Measurements from ENCODE around the gene GRIK1.

The GRIK1 gene

DNA sequence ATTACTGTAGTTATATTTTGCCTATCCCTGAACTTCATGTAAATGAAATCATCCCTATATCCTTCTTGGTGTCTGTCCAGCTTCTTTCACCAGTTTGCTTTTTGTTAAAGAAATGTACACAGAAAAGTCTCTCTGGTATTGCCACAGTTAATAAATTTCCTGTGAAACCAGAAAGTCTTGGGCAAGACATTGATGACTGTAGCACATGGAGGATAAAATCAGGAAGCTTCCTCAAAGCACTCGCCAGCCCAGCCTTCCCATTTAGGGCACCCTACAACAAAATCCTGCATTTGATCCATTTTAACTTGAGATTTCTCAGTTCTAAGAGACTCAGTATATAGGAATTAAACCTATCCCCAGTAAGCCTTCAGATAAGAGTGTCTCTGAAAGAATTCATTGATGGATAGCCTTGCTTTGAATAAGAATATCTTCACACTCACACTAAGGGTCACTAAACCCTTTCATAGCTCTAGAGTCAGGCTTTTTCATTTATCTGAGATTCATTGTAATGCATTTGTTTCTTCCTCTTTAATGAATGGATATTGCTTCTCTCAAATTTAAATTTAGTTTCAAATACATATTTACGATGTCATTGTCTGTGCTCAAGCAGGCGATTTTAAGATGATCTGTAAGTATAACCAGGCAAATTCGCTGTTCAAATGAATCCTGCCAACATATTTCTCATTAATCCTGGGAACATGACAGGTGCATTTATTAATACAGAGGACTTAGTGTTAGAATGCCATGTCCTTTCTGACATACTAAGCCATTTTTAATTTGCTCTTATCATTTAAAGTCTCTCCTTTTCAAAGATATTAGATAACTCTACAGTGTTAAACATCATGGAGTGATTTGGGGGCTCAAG, 153.1 kb downstream of the GRIK1 start:
- Histone ChIP-seq H3K36me3 (ENCODE audit: insufficient read depth, low read length) (no peaks in the 10 kb centered on the region), H3K9ac (ENCODE audit: low read depth, low read length) (no peak overlapping the region), H3K4me1 (ENCODE audit: insufficient read depth, low read length) (no peaks in the 10 kb centered on the region), H3K9me3 (ENCODE audit: insufficient read depth, low read length, severe bottlenecking) (no peaks in the 10 kb centered on the region), H4K20me1 (ENCODE audit: insufficient read depth, low read length) (no peaks in the 10 kb centered on the region), H3K27me3 (ENCODE audit: insufficient read depth, low read length, poor library complexity) (no peaks in the 10 kb centered on the region), H3K27ac (ENCODE audit: low read length) (no peak overlapping the region), H3K4me3 (ENCODE audit: low read depth in 1 of 2, low read length in 2 of 2) (no peak overlapping the region), H3K79me2 (ENCODE audit: insufficient read depth, low read length) (no peaks in the 10 kb centered on the region), H3K4me2 (ENCODE audit: insufficient read depth, low read length) (no peak overlapping the region), H2AFZ (ENCODE audit: low read depth, low read length) (no peak overlapping the region)
- TF ChIP-seq, protein P1, sequence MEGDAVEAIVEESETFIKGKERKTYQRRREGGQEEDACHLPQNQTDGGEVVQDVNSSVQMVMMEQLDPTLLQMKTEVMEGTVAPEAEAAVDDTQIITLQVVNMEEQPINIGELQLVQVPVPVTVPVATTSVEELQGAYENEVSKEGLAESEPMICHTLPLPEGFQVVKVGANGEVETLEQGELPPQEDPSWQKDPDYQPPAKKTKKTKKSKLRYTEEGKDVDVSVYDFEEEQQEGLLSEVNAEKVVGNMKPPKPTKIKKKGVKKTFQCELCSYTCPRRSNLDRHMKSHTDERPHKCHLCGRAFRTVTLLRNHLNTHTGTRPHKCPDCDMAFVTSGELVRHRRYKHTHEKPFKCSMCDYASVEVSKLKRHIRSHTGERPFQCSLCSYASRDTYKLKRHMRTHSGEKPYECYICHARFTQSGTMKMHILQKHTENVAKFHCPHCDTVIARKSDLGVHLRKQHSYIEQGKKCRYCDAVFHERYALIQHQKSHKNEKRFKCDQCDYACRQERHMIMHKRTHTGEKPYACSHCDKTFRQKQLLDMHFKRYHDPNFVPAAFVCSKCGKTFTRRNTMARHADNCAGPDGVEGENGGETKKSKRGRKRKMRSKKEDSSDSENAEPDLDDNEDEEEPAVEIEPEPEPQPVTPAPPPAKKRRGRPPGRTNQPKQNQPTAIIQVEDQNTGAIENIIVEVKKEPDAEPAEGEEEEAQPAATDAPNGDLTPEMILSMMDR (IDR thresholded peaks at IDR 0.05; ENCODE audit: borderline replicate concordance, extremely low read depth, low read length, poor library complexity, severe bottlenecking), result no peak
- TF ChIP-seq EZH2 (IDR thresholded peaks at IDR 0.05; ENCODE audit: borderline replicate concordance, low read depth, low read length, severe bottlenecking), result no peak
- no peak for DNase-seq
- ATAC-seq (ENCODE audit: insufficient read depth, low read depth), result no peak

DNA sequence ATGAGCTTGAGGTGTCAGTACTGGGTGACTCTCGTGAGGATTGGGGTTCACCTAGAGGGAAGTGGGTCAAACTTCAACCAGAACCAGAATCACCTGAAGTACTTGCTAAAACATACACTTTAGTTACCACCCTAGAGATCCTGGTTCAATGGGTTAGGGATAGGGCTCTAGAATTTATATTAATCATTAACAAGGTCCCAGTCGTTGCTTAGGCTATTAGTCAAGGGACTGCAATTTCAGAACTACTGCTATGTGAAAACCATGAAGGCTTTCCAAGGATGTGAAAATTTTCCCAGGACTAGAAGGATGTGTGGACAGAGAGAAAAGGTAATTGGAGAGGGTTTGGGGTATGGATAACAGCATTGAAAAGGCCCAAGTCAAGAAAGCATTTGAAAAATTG, 162.6 kb downstream of the GRIK1 start:
- no peak for DNase-seq
- H3K36me3 ChIP-seq (ENCODE audit: insufficient read depth, low read length), result no peaks in the 10 kb centered on the region
- H3K79me2 ChIP-seq (ENCODE audit: insufficient read depth, low read length), result no peaks in the 10 kb centered on the region
- H3K27ac ChIP-seq (ENCODE audit: low read length), result no peak overlapping the region
- no peak overlapping the region for H3K4me2 ChIP-seq (ENCODE audit: insufficient read depth, low read length)
- no peaks in the 10 kb centered on the region for H3K4me1 ChIP-seq (ENCODE audit: insufficient read depth, low read length)
- H3K27me3 ChIP-seq (ENCODE audit: insufficient read depth, low read length, poor library complexity), result no peaks in the 10 kb centered on the region
- no peak overlapping the region for H2AFZ ChIP-seq (ENCODE audit: low read depth, low read length)
- H3K4me3 ChIP-seq (ENCODE audit: low read depth in 1 of 2, low read length in 2 of 2), result no peak overlapping the region
- no peaks in the 10 kb centered on the region for H3K9me3 ChIP-seq (ENCODE audit: insufficient read depth, low read length, severe bottlenecking)
- TF ChIP-seq EZH2 (IDR thresholded peaks at IDR 0.05; ENCODE audit: borderline replicate concordance, low read depth, low read length, severe bottlenecking), result no peak
- TF ChIP-seq, protein P1 (IDR thresholded peaks at IDR 0.05; ENCODE audit: borderline replicate concordance, extremely low read depth, low read length, poor library complexity, severe bottlenecking), result no peak
- no peak overlapping the region for H3K9ac ChIP-seq (ENCODE audit: low read depth, low read length)
- H4K20me1 ChIP-seq (ENCODE audit: insufficient read depth, low read length), result no peaks in the 10 kb centered on the region
- ATAC-seq (ENCODE audit: insufficient read depth, low read depth), result no peak

DNA sequence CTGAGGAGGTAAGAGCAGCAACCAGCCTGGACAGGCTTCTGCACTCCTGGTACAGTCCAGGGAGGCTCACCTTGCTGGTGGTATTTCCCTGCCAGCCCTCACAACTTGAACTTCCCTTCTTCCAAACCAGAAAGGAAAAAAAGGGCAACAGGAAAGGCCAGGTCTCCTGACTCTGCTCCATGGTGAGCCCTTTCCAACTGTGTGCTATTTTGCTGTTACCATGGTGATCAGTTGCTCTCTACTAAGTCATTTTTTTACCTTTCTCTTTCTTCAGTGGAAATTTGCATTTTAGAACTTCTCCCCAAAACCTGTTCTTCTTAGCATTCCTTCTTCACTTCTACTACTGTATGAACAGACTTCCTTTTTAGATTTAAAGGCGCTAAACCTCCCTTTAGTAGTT, 164.3 kb downstream of the GRIK1 start:
- no peak overlapping the region for H3K27ac ChIP-seq (ENCODE audit: low read length)
- H3K4me1 ChIP-seq (ENCODE audit: insufficient read depth, low read length), result no peaks in the 10 kb centered on the region
- H4K20me1 ChIP-seq (ENCODE audit: insufficient read depth, low read length), result no peaks in the 10 kb centered on the region
- DNase-seq (no peak), ATAC-seq (ENCODE audit: insufficient read depth, low read depth) (no peak)
- H3K4me3 ChIP-seq (ENCODE audit: low read depth in 1 of 2, low read length in 2 of 2), result no peak overlapping the region
- H2AFZ ChIP-seq (ENCODE audit: low read depth, low read length), result no peak overlapping the region
- no peaks in the 10 kb centered on the region for H3K9me3 ChIP-seq (ENCODE audit: insufficient read depth, low read length, severe bottlenecking)
- no peak overlapping the region for H3K4me2 ChIP-seq (ENCODE audit: insufficient read depth, low read length)
- no peaks in the 10 kb centered on the region for H3K36me3 ChIP-seq (ENCODE audit: insufficient read depth, low read length)
- no peaks in the 10 kb centered on the region for H3K79me2 ChIP-seq (ENCODE audit: insufficient read depth, low read length)
- no peaks in the 10 kb centered on the region for H3K27me3 ChIP-seq (ENCODE audit: insufficient read depth, low read length, poor library complexity)
- H3K9ac ChIP-seq (ENCODE audit: low read depth, low read length), result no peak overlapping the region
- TF ChIP-seq EZH2 (IDR thresholded peaks at IDR 0.05; ENCODE audit: borderline replicate concordance, low read depth, low read length, severe bottlenecking), result no peak
- TF ChIP-seq, protein P1 (IDR thresholded peaks at IDR 0.05; ENCODE audit: borderline replicate concordance, extremely low read depth, low read length, poor library complexity, severe bottlenecking), result no peak
